GM13976 (cell line): Measurements from ENCODE around the gene IER2.
A peak's percentile ranks its signal among the peaks of the same experiment; 100 is the strongest.
"Not testable (repeated sequence)": the region's sequence is repeated elsewhere in the genome, so short reads cannot be mapped to it uniquely, and the experiment has no call there.

Experiments
- DNase-seq: peaks from one replicate; pipeline ENCODE4 v3.0.0; 2012; ENCODE audit warnings: low spot score
- CTCF ChIP-seq: IDR thresholded peaks from 2 replicates; pipeline ENCODE4 v1.5.1; 2012; ENCODE audit warnings: borderline replicate concordance, mild to moderate bottlenecking; ENCODE audit not compliant: insufficient read depth; ENCODE audit errors: extremely low read depth, missing control alignments, control extremely low read depth
- in situ Hi-C: fragments of 300-500 bp; cut with MboI; formaldehyde crosslinking; loops from one replicate; pipeline ENCODE4 v1.12.0; 2022; ENCODE audit warnings: low sequenced_read_pairs, mixed read lengths, inconsistent platforms; ENCODE audit not compliant: unreplicated experiment

The IER2 gene

DNA sequence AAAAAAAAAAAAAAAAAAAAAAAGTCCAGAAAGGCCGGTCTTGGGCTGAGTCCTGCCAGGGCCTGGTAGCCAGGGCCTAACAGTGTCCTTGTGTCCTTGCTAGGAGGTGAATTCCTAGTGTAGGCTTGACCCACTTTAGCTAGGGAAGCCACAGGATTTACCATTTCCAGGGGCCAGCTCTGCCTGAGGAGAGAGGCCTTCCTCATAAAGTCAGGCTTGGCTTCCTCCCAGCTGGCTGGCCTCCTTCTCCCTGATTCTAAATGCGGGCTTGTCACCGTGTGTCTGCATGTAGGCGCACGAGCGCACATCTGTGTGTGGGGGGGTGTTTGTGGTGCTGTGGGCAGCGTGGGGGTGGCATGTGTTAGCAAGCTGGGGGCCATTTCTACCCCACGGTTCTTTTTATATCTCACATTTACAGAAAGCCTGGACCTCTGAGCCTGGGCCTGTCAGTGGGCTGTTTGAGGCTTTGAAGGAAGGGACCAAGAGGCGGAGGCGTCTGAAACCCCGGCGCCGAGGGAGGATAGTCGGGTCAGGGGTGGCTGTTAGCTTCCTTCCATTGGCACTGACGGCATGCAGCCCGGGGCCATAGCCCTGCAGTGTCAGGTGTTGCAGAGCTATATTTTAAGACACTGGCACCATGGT lies 31.7 kb downstream of the IER2 start:
- in situ Hi-C loops, result no loop called here
- peak; percentile 68 for DNase-seq

GRCh38 chr19:13184926-13185325 lies 34.7 kb downstream of the IER2 start:
- DNase-seq, in situ Hi-C loops: not testable (repeated sequence)

More for the DNA sequence above, 31.7 kb downstream of the IER2 start:
- no peak for TF ChIP-seq CTCF

DNA sequence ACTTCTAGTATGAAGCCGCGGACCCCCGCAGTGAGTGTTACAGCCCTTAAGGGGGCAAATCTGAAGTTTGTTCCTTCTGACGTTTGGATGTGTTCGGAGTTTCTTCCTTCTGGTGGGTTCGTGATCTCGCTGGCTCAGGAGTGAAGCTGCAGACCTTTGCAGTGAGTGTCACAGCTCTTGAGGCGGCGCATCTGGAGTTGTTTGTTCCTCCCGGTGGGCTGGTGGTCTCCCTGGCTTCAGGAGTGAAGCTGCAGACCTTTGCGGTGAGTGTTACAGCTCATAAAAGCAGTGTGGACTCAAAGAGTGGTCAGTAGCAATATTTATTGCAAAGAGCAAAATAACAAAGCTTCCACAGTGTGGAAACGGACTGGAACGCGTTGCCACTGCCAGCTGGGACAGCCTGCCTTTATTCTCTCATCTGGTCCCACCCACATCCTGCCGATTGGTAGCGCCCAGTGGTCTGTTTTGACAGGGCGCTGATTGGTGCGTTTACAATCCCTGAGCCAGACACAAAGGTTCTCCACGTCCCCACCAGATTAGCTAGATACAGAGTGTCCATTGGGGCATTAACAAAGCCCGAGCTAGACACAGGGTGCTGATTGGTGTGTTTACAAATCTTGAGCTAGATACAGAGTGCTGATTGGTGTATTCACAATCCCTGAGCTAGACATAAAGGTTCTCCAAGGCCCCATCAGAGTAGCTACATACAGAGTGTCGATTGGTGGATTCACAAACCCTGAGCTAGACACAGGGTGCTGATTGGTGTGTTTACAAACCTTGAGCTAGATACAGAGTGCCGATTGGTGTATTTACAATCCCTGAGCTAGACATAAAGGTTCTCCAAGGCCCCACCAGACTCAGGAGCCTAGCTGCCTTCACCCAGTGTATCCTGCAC lies 35.8 kb downstream of the IER2 start:
- in situ Hi-C loops, DNase-seq: not testable (repeated sequence)

DNA sequence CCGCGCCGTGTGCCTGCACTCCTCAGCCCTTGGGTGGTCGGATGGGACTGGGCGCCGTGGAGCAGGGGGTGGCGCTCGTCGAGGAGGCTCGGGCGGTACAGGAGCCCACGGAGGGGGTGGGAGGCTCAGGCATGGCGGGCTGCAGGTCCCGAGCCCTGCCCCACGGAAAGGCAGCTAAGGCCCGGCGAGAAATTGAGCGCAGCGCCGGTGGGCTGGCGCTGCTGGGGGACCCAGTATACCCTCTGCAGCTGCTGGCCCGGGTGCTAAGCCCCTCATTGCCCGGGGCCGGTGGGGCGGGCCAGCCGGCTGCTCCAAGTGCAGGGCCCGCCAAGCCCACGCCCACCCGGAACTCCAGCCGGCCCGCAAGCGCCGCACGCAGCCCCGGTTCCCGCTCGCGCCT lies 36.5 kb downstream of the IER2 start:
- in situ Hi-C loops, result not testable (repeated sequence)

GRCh38 chr19:13187419-13187818 lies 37.2 kb downstream of the IER2 start:
- in situ Hi-C loops, result no loop called here
- no peak for DNase-seq
- TF ChIP-seq CTCF, result no peak

More for the DNA sequence above, 36.5 kb downstream of the IER2 start:
- not testable (repeated sequence) for DNase-seq

- no peak for TF ChIP-seq CTCF
- no peak for DNase-seq
- in situ Hi-C loops, result no loop called here
Observed at GRCh38 chr19:13189600-13189999, 39.4 kb downstream of the IER2 start.

DNA sequence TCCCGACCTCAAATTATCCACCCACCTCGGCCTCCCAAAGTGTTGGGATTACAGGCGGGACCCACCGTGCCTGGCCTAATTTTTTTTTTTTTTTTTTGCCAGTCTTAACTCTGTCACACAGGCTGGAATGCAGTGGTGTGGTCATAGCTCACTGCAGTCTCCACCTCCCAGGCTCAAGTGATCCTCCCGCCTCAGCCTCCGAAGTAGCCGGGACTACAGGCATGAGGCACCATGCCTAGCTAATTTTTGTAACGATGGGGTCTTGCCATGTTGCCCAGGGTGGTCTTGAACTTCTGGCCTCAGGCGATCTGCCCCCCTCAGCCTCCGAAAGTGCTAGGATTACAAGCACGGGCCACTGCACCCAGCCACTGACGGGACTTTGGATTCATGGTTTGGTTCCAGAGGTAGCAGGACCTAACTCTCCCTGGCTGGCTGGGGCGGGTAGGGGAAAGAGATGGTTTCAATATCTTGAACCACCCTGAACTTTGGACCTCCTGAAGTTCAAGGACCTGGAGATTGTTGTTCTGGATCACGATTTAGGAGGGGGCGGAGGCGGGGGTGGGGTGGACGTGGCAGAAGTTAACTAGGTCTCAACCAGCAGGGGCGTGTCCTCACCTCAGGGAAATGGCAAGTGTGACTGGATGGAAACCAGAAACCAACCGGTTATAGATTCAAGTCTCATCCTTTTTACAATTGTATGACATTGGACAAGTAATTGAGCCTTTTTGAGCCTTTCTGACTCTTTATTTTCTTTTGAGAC lies 40.8 kb downstream of the IER2 start:
- in situ Hi-C loops, result no loop called here
- no peak for DNase-seq
- TF ChIP-seq CTCF, result no peak

DNA sequence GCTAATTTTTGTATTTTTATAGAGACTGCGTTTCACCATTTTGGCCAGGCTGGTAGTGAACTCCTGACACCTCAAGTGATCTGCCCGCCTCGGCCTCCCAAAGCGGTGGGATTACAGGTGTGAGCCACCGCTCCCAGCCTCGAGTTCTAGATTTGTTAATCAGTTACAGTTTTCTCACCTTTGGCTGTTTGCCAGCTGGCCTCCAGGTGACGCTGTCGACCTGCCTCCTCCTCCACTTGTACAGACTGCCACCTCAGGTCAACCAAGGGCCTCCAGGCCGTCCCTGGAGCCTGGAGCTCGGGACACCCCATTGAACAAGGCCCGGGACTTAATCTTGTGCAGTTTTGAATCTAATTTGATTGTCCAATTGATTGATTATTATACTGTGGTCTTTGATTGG lies 45.5 kb downstream of the IER2 start:
- TF ChIP-seq CTCF, result peak; percentile 71
- in situ Hi-C loops, result no loop called here
- peak; percentile 78 for DNase-seq
